BJ (cell line): ENCODE data around the gene C10orf90. TPM values are rescaled to one million over a fixed set of nuclear protein-coding genes. Genes with fewer than 3 reads are reported as not detected.

Source experiments
- CTCF ChIA-PET: fragments of 350-600 bp; formaldehyde crosslinking; extraction: SDS; loops from one replicate; lab custom pipeline; 2021; ENCODE audit warnings: antibody characterized with exemption, inconsistent platforms; lab: Yijun Ruan, JAX
- POLR2A ChIA-PET: fragments of 300-600 bp; sonication (Branson Sonifier 250); formaldehyde crosslinking; extraction: SDS; loops from one replicate; lab custom pipeline; 2021; ENCODE audit warnings: antibody characterized with exemption; lab: Charles Lee
- DNase-seq: peaks from one replicate; pipeline ENCODE4 v3.0.0-alpha.2; 2011; ENCODE audit warnings: low read depth
- H3K27me3 ChIP-seq: 2 replicates; pipeline ENCODE4 v1.6.0; 2011; ENCODE audit warnings: low read length; ENCODE audit not compliant: control insufficient read depth, insufficient read depth
- H3K36me3 ChIP-seq: 2 replicates; pipeline ENCODE4 v1.5.1; 2011; ENCODE audit warnings: low read length; ENCODE audit not compliant: control insufficient read depth, insufficient read depth
- H3K4me3 ChIP-seq: 2 replicates; pipeline ENCODE4 v1.5.1; 2011; ENCODE audit warnings: low read depth, mild to moderate bottlenecking, control low read depth, low read length
- CTCF ChIP-seq: IDR thresholded peaks from 2 replicates; pipeline ENCODE4 v1.5.1; 2011; ENCODE audit warnings: low read depth, mild to moderate bottlenecking, control low read depth, inconsistent platforms, low read length, moderate library complexity; ENCODE audit not compliant: insufficient read depth
- polyA plus RNA-seq: library from polyadenylated mRNA; depleted of rRNA; stranded (reverse); fragments of >200 nt; gene quantifications from 2 replicates; pipeline ENCODE4 v1.2.3, GENCODE V29; 2011

Gene C10orf90
- polyA plus RNA-seq, 1 experiment, result not detected

- Histone ChIP-seq H3K27me3 (no peaks in the 10 kb centered on the region), H3K36me3 (no peaks in the 10 kb centered on the region), H3K4me3 (no peak overlapping the region)
- no peak for DNase-seq
- ChIA-PET CTCF (no interaction called here), POLR2A (interaction anchor here (0.6 kb wide), 1 partner anchor 9 kb away, joined by 5 read pairs; no protein-coding TSS in a partner anchor)
- TF ChIP-seq CTCF, result no peak
Measured at GRCh38 chr10:126565871-126566270, 104.6 kb downstream of the C10orf90 start.

- H3K36me3 ChIP-seq, result no peaks in the 10 kb centered on the region
- no peaks in the 10 kb centered on the region for H3K27me3 ChIP-seq
- H3K4me3 ChIP-seq, result no peak overlapping the region
- ChIA-PET CTCF (no interaction called here), POLR2A (interaction anchor here (0.6 kb wide), 1 partner anchor 9 kb away, joined by 5 read pairs; no protein-coding TSS in a partner anchor)
- DNase-seq, result no peak
- no peak for TF ChIP-seq CTCF
Measured at GRCh38 chr10:126565441-126565840, 105.1 kb downstream of the C10orf90 start.

- no peaks in the 10 kb centered on the region for H3K36me3 ChIP-seq
- ChIA-PET CTCF (no interaction called here), POLR2A (no interaction called here)
- no peak overlapping the region for H3K4me3 ChIP-seq
- DNase-seq, result no peak
- TF ChIP-seq CTCF, result no peak
- H3K27me3 ChIP-seq, result no peaks in the 10 kb centered on the region
Measured at GRCh38 chr10:126564326-126564888, 106.1 kb downstream of the C10orf90 start.

GRCh38 chr10:126563361-126563760 is 107.1 kb downstream of the C10orf90 start:
- POLR2A ChIA-PET, result no interaction called here
- TF ChIP-seq CTCF, result no peak
- no peak for DNase-seq
- H3K36me3 ChIP-seq, result no peaks in the 10 kb centered on the region
- CTCF ChIA-PET, result no interaction called here
- no peaks in the 10 kb centered on the region for H3K27me3 ChIP-seq
- H3K4me3 ChIP-seq, result no peak overlapping the region

GRCh38 chr10:126561921-126562680 is 108.4 kb downstream of the C10orf90 start:
- DNase-seq, result no peak
- ChIA-PET CTCF (interaction anchor here (1.5 kb wide), 1 partner anchor 40 kb away, joined by 3 read pairs; no protein-coding TSS in a partner anchor), POLR2A (no interaction called here)
- Histone ChIP-seq H3K27me3 (no peaks in the 10 kb centered on the region), H3K36me3 (no peaks in the 10 kb centered on the region), H3K4me3 (no peak overlapping the region)
- no peak for TF ChIP-seq CTCF
